ENCODE results near the gene PPP3R1. TPM values are rescaled to one million over a fixed set of nuclear protein-coding genes. Genes with fewer than 3 reads are reported as not detected.

The PPP3R1 gene
- total RNA-seq, 1 experiment from 2014 or later, result 83.8 TPM

- POLR2A ChIA-PET (ENCODE audit: low non-redundant PET), result no interaction called here
- CTCF ChIA-PET, result no interaction called here
Observed at GRCh38 chr2:68193144-68193543, 59.2 kb downstream of the PPP3R1 start.

DNA sequence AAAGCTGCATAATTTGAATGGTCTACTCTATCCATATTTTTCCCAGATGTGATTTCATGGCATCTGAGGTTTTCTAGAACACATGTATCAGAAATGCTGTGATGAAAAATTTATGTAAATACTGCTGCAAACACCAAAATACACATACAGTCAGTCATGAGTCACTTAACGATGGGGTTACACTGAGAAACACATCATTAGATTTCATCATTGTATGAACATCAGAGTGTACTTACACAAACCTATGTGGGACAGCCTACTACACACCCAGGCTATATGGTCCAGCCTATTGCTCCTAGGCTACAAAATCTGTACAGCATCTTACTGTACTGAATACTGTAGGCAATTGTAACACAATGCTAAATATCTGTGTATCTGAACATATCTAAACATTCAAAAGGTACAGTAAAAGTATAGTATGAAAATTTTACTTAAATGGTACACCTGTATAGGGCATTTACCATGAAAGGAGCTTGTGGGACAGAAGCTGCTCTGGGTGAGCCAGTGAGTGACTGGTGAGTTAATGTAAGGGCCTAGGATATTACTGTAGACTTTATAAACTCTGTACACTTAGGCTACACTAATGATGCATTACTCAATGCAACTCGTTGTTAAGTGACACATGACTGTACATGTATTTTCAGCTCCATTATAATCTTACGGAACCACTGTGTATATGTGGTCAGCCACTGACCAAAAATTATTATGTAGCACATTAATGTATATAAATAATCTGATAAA lies 61.2 kb downstream of the PPP3R1 start:
- DNase-seq (ENCODE audit: low spot score), result no peak
- ChIA-PET CTCF (no interaction called here), POLR2A (ENCODE audit: low non-redundant PET) (no interaction called here)
- Histone ChIP-seq H3K9me3 (ENCODE audit: low read depth, low read length, poor library complexity, severe bottlenecking) (no peaks in the 10 kb centered on the region), H3K4me3 (ENCODE audit: low read depth, low read length, poor library complexity, severe bottlenecking) (no peak overlapping the region), H3K27ac (ENCODE audit: low read depth, low read length, poor library complexity, severe bottlenecking) (no peak overlapping the region), H3K36me3 (ENCODE audit: insufficient read depth, low read length, poor library complexity, severe bottlenecking) (peaks cover 4% of the 10 kb centered on the region), H3K4me1 (ENCODE audit: insufficient read depth, low read length, poor library complexity, severe bottlenecking) (peaks cover 25% of the 10 kb centered on the region), H3K27me3 (replicated peaks; ENCODE audit: insufficient read depth, low read depth, low read length, poor library complexity) (no peaks in the 10 kb centered on the region)
- intact Hi-C loops (cut with micrococcal nuclease; ENCODE audit: unreplicated experiment), result no loop called here
- TF ChIP-seq EZH2 (IDR thresholded peaks at IDR 0.05; ENCODE audit: borderline replicate concordance, low read depth, low read length, poor library complexity, severe bottlenecking), result no peak
- TF ChIP-seq, protein P1, sequence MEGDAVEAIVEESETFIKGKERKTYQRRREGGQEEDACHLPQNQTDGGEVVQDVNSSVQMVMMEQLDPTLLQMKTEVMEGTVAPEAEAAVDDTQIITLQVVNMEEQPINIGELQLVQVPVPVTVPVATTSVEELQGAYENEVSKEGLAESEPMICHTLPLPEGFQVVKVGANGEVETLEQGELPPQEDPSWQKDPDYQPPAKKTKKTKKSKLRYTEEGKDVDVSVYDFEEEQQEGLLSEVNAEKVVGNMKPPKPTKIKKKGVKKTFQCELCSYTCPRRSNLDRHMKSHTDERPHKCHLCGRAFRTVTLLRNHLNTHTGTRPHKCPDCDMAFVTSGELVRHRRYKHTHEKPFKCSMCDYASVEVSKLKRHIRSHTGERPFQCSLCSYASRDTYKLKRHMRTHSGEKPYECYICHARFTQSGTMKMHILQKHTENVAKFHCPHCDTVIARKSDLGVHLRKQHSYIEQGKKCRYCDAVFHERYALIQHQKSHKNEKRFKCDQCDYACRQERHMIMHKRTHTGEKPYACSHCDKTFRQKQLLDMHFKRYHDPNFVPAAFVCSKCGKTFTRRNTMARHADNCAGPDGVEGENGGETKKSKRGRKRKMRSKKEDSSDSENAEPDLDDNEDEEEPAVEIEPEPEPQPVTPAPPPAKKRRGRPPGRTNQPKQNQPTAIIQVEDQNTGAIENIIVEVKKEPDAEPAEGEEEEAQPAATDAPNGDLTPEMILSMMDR (conservative IDR thresholded peaks at IDR 0.05; ENCODE audit: low read depth, low read length), result no peak
- no TSS peak for BruUV-seq (replicated peaks)

More at GRCh38 chr2:68193144-68193543, 59.2 kb downstream of the PPP3R1 start:
- H3K27me3 ChIP-seq (replicated peaks; ENCODE audit: insufficient read depth, low read depth, low read length, poor library complexity), result no peaks in the 10 kb centered on the region
- H3K9me3 ChIP-seq (ENCODE audit: low read depth, low read length, poor library complexity, severe bottlenecking), result no peaks in the 10 kb centered on the region
- H3K36me3 ChIP-seq (ENCODE audit: insufficient read depth, low read length, poor library complexity, severe bottlenecking), result no peaks in the 10 kb centered on the region
- no peak for DNase-seq (ENCODE audit: low spot score)
- H3K4me1 ChIP-seq (ENCODE audit: insufficient read depth, low read length, poor library complexity, severe bottlenecking), result peaks cover 25% of the 10 kb centered on the region
- no peak overlapping the region for H3K27ac ChIP-seq (ENCODE audit: low read depth, low read length, poor library complexity, severe bottlenecking)
- BruUV-seq (replicated peaks), result no TSS peak
- no peak for TF ChIP-seq EZH2 (IDR thresholded peaks at IDR 0.05; ENCODE audit: borderline replicate concordance, low read depth, low read length, poor library complexity, severe bottlenecking)
- TF ChIP-seq, protein P1 (conservative IDR thresholded peaks at IDR 0.05; ENCODE audit: low read depth, low read length), result no peak
- H3K4me3 ChIP-seq (ENCODE audit: low read depth, low read length, poor library complexity, severe bottlenecking), result no peak overlapping the region
- intact Hi-C loops (cut with micrococcal nuclease; ENCODE audit: unreplicated experiment), result no loop called here

DNA sequence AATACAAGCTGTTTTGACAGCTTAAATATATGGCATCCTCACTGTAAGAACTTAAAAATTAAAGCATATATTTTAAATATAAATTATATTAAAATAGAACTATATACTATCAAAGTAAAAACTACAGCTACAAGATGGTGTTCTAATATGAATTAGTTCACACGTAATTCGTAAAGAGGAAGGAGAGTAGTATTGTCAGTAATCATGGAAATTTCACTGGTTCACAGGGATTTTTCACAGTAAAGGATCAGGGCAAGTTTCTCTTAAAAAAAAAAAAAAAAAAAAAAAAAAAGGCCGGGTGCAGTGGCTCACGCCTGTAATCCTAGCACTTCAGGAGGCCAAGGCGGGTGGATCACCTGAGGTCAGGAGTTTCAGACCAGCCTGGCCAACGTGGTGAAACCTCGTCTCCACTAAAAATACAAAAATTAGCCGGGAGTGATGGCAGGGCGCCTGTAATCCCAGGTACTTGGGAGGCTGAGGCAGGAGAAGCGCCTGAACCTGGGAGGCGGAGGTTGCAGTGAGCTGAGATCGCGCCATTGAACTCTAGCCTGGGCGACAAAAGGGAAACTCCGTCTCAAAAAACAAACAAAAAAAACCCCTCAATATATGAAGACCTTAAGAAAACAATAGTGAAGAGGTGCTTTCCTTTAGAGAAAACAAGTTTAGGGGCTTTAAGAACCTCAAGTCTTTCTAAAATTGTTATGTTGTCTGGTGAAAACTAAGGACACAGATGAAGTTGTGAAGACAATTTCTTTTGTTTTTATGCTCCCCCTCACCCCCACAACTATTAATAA lies 62.1 kb downstream of the PPP3R1 start:
- intact Hi-C loops (cut with micrococcal nuclease; ENCODE audit: unreplicated experiment), result no loop called here
- no TSS peak for BruUV-seq (replicated peaks)

More for the DNA sequence above, 62.1 kb downstream of the PPP3R1 start:
- ChIA-PET POLR2A (ENCODE audit: low non-redundant PET) (no interaction called here), CTCF (no interaction called here)
- Histone ChIP-seq H3K27ac (ENCODE audit: low read depth, low read length, poor library complexity, severe bottlenecking) (no peak overlapping the region), H3K4me3 (ENCODE audit: low read depth, low read length, poor library complexity, severe bottlenecking) (no peak overlapping the region), H3K4me1 (ENCODE audit: insufficient read depth, low read length, poor library complexity, severe bottlenecking) (peaks cover 16% of the 10 kb centered on the region), H3K27me3 (replicated peaks; ENCODE audit: insufficient read depth, low read depth, low read length, poor library complexity) (no peaks in the 10 kb centered on the region), H3K9me3 (ENCODE audit: low read depth, low read length, poor library complexity, severe bottlenecking) (no peaks in the 10 kb centered on the region), H3K36me3 (ENCODE audit: insufficient read depth, low read length, poor library complexity, severe bottlenecking) (peaks cover 11% of the 10 kb centered on the region)
- DNase-seq (ENCODE audit: low spot score), result no peak
- no peak for TF ChIP-seq EZH2 (IDR thresholded peaks at IDR 0.05; ENCODE audit: borderline replicate concordance, low read depth, low read length, poor library complexity, severe bottlenecking)
- TF ChIP-seq, protein P1 (conservative IDR thresholded peaks at IDR 0.05; ENCODE audit: low read depth, low read length), result no peak
